HepG2 (cell line): ENCODE data around the gene UNC93A. TPM values are rescaled to one million over a fixed set of nuclear protein-coding genes. Genes with fewer than 3 reads are reported as not detected.

Experiments
- DDIT3 ChIP-seq: sonication (generic); formaldehyde crosslinking; IDR thresholded peaks from 2 replicates; pipeline ENCODE4 v1.4.0; 2020; ENCODE audit warnings: mild to moderate bottlenecking, missing genetic modification reagents
- HNF4G ChIP-seq, 2 experiments: sonication (generic) in 1 of 2; formaldehyde crosslinking in 1 of 2; IDR thresholded peaks; 2 replicates each; pipeline versions ENCODE4 v1.4.0 to v1.6.1; 2011 to 2020; ENCODE audit warnings: borderline replicate concordance in 2 of 2, low read depth in 2 of 2, mild to moderate bottlenecking in 2 of 2, low read length in 1 of 2, missing genetic modification reagents in 1 of 2, moderate library complexity in 1 of 2
- HOXA7 ChIP-seq: sonication (generic); formaldehyde crosslinking; IDR thresholded peaks from 2 replicates; pipeline ENCODE4 v1.8.1; 2022; ENCODE audit warnings: mild to moderate bottlenecking, missing genetic modification reagents, moderate library complexity
- ISL2 ChIP-seq: sonication (generic); formaldehyde crosslinking; IDR thresholded peaks from 2 replicates; pipeline ENCODE4 v1.5.0; 2020; ENCODE audit warnings: missing genetic modification reagents
- MAF1 ChIP-seq: sonication (generic); formaldehyde crosslinking; IDR thresholded peaks from 2 replicates; pipeline ENCODE4 v1.5.0; 2020; ENCODE audit warnings: missing genetic modification reagents, borderline replicate concordance
- MXD4 ChIP-seq: IDR thresholded peaks from 2 replicates; pipeline ENCODE4 v1.6.1; 2016; ENCODE audit warnings: mild to moderate bottlenecking, missing biosample characterization, missing genetic modification reagents
- NFATC3 ChIP-seq: sonication (generic); formaldehyde crosslinking; IDR thresholded peaks from 2 replicates; pipeline ENCODE4 v1.5.1; 2020; ENCODE audit warnings: mild to moderate bottlenecking, missing genetic modification reagents
- PHF8 ChIP-seq: sonication (generic); formaldehyde crosslinking; IDR thresholded peaks from 2 replicates; pipeline ENCODE4 v1.5.0; 2020; ENCODE audit warnings: missing genetic modification reagents
- RBFOX2 ChIP-seq: fragments of 200-400 bp; formaldehyde crosslinking; IDR thresholded peaks from 2 replicates; pipeline ENCODE4 v1.6.1; 2017; ENCODE audit warnings: low read depth, mild to moderate bottlenecking, low read length
- SNRNP70 ChIP-seq: fragments of 200-400 bp; formaldehyde crosslinking; IDR thresholded peaks from 2 replicates; pipeline ENCODE4 v1.6.1; 2017; ENCODE audit warnings: mild to moderate bottlenecking, low read depth, low read length, moderate library complexity
- TCF7 ChIP-seq: sonication (generic); IDR thresholded peaks from 2 replicates; pipeline ENCODE4 v1.6.1; 2016; ENCODE audit warnings: antibody characterized with exemption, low read depth
- TERF1 ChIP-seq: sonication (generic); formaldehyde crosslinking; IDR thresholded peaks from 2 replicates; pipeline ENCODE4 v1.8.0; 2022; ENCODE audit warnings: mild to moderate bottlenecking, missing genetic modification reagents, moderate library complexity
- ZNF24 ChIP-seq: fragments of 450-650 bp; IDR thresholded peaks from 2 replicates; pipeline ENCODE4 v1.6.1; 2017; ENCODE audit warnings: antibody characterized with exemption, mild to moderate bottlenecking
- ZNF260 ChIP-seq: sonication (generic); formaldehyde crosslinking; IDR thresholded peaks from 2 replicates; pipeline ENCODE4 v1.4.0; 2020; ENCODE audit warnings: missing genetic modification reagents, low read depth, mild to moderate bottlenecking, borderline replicate concordance
- ZNF460 ChIP-seq: sonication (generic); formaldehyde crosslinking; IDR thresholded peaks from 2 replicates; pipeline ENCODE4 v1.5.1; 2020; ENCODE audit warnings: missing genetic modification reagents, mild to moderate bottlenecking, borderline replicate concordance
- ZNF543 ChIP-seq: sonication (generic); formaldehyde crosslinking; IDR thresholded peaks from 2 replicates; pipeline ENCODE4 v1.4.0; 2020; ENCODE audit warnings: mild to moderate bottlenecking, missing genetic modification reagents
- ZNF672 ChIP-seq: sonication (generic); formaldehyde crosslinking; IDR thresholded peaks from 2 replicates; pipeline ENCODE4 v1.8.1; 2022; ENCODE audit warnings: missing genetic modification reagents
- polyA plus RNA-seq, 8 experiments: library from polyadenylated mRNA; depleted of rRNA in 3 of 8; stranded (reverse) in 7 of 8; unstranded in 1 of 8; fragments of >200 nt; fragmentation: Illumina TruSeq in 4 of 8; extraction: Trizol in 4 of 8; gene quantifications; 2 replicates each; pipeline versions ENCODE4 v1.2.1 to v1.2.3, GENCODE V29; 2011 to 2016; ENCODE audit warnings: low read depth in 4 of 8, missing spikeins in 1 of 8, mixed read lengths in 1 of 8; ENCODE audit not compliant: insufficient read depth in 1 of 8
- total RNA-seq, 5 experiments: library from RNA; depleted of rRNA; stranded (reverse); fragments of >200 nt; fragmentation: Illumina TruSeq; extraction: Trizol; gene quantifications; 2 replicates each; pipeline ENCODE4 v1.2.3, GENCODE V29; 2016; ENCODE audit warnings: low read depth in 1 of 5
- TF ChIP-seq, protein P1 (sequence below): sonication (generic); formaldehyde crosslinking; IDR thresholded peaks from 2 replicates; pipeline ENCODE4 v1.8.0; 2022; ENCODE audit warnings: missing genetic modification reagents, mild to moderate bottlenecking, moderate library complexity, borderline replicate concordance
- TF ChIP-seq, protein P2 (sequence below): sonication (generic); formaldehyde crosslinking; IDR thresholded peaks from 2 replicates; pipeline ENCODE4 v1.5.0; 2020; ENCODE audit warnings: mild to moderate bottlenecking, missing genetic modification reagents, borderline replicate concordance
- TF ChIP-seq, protein P3 (sequence below): IDR thresholded peaks from 2 replicates; pipeline ENCODE4 v1.6.1; 2016; ENCODE audit warnings: missing biosample characterization, missing genetic modification reagents, low read depth

The UNC93A gene
- total and polyA plus RNA-seq, 2 of the 13 experiments (the other 11 are each of a cell fraction or from before 2014, with no cell fraction given), result 11.0 to 42.7 TPM

DNA sequence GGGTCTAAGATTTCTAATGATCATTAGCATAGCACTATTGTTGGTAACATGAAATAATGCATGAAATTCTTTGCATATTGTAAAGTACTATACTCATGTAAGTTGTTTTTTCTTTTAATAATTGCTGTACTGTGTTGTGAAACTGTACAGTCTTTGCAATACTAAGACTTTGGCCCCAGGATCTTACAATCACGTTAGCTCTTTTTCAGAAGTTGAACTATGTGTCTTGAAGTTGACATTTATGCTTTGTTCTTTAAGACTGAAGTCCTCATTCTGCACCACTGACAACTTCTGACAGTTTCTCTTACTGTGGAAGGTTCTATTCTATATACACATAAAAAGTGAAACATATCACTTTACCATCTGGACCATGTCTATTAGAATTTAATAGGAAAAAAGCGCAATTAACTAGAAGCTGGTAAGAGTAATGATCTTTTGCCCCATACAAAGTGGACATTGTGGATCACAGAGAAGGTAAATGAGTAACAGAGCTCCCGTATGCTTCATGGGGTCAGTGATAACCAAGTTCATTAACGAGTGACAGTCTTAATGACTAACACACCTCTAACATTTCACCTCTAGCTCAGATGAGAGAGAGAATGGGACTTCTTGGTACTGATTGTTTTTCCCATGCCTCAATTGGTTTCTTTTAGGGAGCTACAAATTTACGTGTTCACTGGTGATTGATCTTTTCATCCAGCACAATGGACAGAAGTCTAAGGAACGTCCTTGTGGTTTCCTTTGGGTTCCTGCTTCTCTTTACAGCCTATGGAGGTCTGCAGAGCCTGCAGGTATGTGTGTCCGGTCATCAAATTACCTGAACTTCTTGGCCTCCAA is at the start of gene UNC93A (continued):
- TF ChIP-seq, protein P1, sequence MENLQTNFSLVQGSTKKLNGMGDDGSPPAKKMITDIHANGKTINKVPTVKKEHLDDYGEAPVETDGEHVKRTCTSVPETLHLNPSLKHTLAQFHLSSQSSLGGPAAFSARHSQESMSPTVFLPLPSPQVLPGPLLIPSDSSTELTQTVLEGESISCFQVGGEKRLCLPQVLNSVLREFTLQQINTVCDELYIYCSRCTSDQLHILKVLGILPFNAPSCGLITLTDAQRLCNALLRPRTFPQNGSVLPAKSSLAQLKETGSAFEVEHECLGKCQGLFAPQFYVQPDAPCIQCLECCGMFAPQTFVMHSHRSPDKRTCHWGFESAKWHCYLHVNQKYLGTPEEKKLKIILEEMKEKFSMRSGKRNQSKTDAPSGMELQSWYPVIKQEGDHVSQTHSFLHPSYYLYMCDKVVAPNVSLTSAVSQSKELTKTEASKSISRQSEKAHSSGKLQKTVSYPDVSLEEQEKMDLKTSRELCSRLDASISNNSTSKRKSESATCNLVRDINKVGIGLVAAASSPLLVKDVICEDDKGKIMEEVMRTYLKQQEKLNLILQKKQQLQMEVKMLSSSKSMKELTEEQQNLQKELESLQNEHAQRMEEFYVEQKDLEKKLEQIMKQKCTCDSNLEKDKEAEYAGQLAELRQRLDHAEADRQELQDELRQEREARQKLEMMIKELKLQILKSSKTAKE, result no peak
- TF ChIP-seq SNRNP70 (no peak), PHF8 (CRISPR knock-in tag) (no peak), HOXA7 (CRISPR knock-in tag) (no peak), MXD4 (CRISPR knock-in tag) (no peak), ISL2 (peak; percentile 30; the same call in 1 of the 2 replicates), ZNF24 (no peak), TCF7 (no peak), TERF1 (no peak), HNF4G (IDR thresholded peaks at IDR 0.05; ENCODE audit: borderline replicate concordance, low read depth, low read length) (no peak), HNF4G (CRISPR knock-in tag; IDR thresholded peaks at IDR 0.05; ENCODE audit: borderline replicate concordance, low read depth) (no peak), ZNF460 (CRISPR knock-in tag) (no peak), ZNF672 (CRISPR knock-in tag) (no peak), NFATC3 (no peak), DDIT3 (no peak), MAF1 (CRISPR knock-in tag) (no peak), ZNF543 (CRISPR knock-in tag) (no peak), ZNF260 (CRISPR knock-in tag) (no peak), RBFOX2 (peak; percentile 59)
- TF ChIP-seq, protein P2, sequence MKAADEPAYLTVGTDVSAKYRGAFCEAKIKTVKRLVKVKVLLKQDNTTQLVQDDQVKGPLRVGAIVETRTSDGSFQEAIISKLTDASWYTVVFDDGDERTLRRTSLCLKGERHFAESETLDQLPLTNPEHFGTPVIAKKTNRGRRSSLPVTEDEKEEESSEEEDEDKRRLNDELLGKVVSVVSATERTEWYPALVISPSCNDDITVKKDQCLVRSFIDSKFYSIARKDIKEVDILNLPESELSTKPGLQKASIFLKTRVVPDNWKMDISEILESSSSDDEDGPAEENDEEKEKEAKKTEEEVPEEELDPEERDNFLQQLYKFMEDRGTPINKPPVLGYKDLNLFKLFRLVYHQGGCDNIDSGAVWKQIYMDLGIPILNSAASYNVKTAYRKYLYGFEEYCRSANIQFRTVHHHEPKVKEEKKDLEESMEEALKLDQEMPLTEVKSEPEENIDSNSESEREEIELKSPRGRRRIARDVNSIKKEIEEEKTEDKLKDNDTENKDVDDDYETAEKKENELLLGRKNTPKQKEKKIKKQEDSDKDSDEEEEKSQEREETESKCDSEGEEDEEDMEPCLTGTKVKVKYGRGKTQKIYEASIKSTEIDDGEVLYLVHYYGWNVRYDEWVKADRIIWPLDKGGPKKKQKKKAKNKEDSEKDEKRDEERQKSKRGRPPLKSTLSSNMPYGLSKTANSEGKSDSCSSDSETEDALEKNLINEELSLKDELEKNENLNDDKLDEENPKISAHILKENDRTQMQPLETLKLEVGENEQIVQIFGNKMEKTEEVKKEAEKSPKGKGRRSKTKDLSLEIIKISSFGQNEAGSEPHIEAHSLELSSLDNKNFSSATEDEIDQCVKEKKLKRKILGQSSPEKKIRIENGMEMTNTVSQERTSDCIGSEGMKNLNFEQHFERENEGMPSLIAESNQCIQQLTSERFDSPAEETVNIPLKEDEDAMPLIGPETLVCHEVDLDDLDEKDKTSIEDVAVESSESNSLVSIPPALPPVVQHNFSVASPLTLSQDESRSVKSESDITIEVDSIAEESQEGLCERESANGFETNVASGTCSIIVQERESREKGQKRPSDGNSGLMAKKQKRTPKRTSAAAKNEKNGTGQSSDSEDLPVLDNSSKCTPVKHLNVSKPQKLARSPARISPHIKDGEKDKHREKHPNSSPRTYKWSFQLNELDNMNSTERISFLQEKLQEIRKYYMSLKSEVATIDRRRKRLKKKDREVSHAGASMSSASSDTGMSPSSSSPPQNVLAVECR (CRISPR knock-in tag), result no peak
- TF ChIP-seq, protein P3, sequence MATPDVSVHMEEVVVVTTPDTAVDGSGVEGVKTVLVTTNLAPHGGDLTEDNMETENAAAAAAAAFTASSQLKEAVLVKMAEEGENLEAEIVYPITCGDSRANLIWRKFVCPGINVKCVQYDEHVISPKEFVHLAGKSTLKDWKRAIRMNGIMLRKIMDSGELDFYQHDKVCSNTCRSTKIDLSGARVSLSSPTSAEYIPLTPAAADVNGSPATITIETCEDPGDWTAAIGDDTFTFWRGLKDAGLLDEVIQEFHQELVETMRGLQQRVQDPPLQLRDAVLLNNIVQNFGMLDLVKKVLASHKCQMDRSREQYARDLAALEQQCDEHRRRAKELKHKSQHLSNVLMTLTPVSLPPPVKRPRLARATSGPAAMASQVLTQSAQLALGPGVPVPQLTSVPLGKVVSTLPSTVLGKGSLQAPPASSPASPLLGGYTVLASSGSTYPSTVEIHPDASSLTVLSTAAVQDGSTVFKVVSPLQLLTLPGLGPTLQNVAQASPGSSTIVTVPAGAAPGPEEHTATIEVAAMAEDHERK (CRISPR knock-in tag), result no peak
